SHP77 treated with DMSO at 0.1 percent for 48 hours (cell line): ENCODE measurements around the gene ATP1A4.

Experiments
- DNase-seq: peaks from one replicate; lab custom pipeline; 2025; lab: John Stamatoyannopoulos, UW

ATP1A4 gene

DNA sequence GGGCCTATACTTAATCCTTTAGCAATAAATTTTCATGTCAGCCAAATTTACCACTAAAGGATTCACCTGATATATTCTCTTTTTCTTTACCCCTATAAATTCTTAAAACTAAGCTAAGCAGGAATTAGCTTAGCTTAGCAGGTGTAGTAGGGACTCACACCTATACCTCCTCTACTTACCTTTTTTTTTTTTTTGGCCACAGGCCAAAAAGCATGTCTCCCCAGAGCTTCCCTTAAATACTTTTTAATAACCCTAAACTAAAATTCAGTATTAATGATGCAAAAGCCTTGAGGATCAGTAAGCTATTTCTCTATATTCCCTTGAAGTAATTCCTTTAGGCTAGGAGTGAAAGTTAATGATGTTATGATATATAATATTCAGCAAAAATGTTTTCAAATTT is 77.0 kb downstream of the ATP1A4 start:
- DNase-seq = no peak

DNA sequence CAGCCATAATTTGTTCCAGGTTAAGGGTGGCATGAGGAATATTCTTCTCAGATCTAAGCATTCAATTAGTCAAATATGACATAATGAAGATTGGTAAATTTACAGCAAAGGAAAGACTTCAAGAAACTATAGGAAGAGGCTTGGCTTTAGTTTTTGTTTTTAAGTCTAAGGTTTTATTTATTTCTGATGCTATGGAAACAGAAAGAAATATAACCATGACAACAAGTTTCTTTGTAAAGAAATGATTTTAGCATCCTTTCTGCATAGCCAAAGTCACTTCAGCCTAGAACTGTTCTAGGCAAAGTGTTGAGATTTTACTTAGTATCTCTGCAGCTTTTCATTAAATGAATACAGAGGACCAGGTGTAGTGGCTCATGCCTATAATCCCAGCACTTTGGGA is 81.5 kb downstream of the ATP1A4 start:
- no peak for DNase-seq
